Endothelial cell of umbilical vein (primary cell): ENCODE measurements around the gene EYS. TPM values are rescaled to one million over a fixed set of nuclear protein-coding genes. Genes with fewer than 3 reads are reported as not detected.

Experiments used
- BruUV-seq: library from RNA; stranded (reverse); fragments of 400-500 nt; replicated peaks from 2 replicates; lab custom pipeline; 2021; lab: Mats Ljungman, UMichigan
- CTCF ChIA-PET: fragments of 300-600, 350-600 bp; sonication (Branson Sonifier 250); formaldehyde crosslinking; loops from one replicate; lab custom pipeline; 2021; ENCODE audit warnings: antibody characterized with exemption, inconsistent platforms; lab: Charles Lee
- POLR2A ChIA-PET: fragments of 300-600, 350-600 bp; sonication (Branson Sonifier 250); formaldehyde crosslinking; loops from one replicate; lab custom pipeline; 2021; ENCODE audit warnings: antibody characterized with exemption, inconsistent platforms; lab: Charles Lee
- DNase-seq: peaks from one replicate; pipeline ENCODE4 v3.0.0-alpha.2; 2011; ENCODE audit warnings: low read depth, low spot score
- FAIRE-seq: peaks from 2 replicates; lab custom pipeline; 2011; peaks lifted over from hg19 to GRCh38; lab: Jason Lieb, UNC
- H2AFZ ChIP-seq: 2 replicates; pipeline ENCODE4 v1.6.0; 2012; ENCODE audit warnings: low read depth, low read length, control low read depth, inconsistent platforms
- H3K27ac ChIP-seq: 2 replicates; pipeline ENCODE4 v1.5.1; 2011; ENCODE audit warnings: low read depth, mild to moderate bottlenecking, control low read depth, low read length, moderate library complexity; ENCODE audit not compliant: insufficient read depth
- H3K27me3 ChIP-seq, 2 experiments: 2 replicates each; pipeline versions ENCODE4 v1.6.0 to v1.6.1; 2011; ENCODE audit warnings: low read length in 2 of 2, mixed read lengths in 1 of 2; ENCODE audit not compliant: control insufficient read depth in 2 of 2, insufficient read depth in 2 of 2
- H3K36me3 ChIP-seq, 2 experiments: 2 replicates in 1 of 2; 3 replicates in 1 of 2; pipeline ENCODE4 v1.5.1; 2011; ENCODE audit warnings: low read length in 2 of 2, mild to moderate bottlenecking in 1 of 2, moderate library complexity in 1 of 2; ENCODE audit not compliant: control insufficient read depth in 2 of 2, insufficient read depth in 2 of 2; ENCODE audit errors: extremely low read depth in 1 of 2
- H3K4me1 ChIP-seq: 3 replicates; pipeline ENCODE4 v1.5.1; 2011; ENCODE audit warnings: mild to moderate bottlenecking, low read length; ENCODE audit not compliant: control insufficient read depth, insufficient read depth; ENCODE audit errors: extremely low read depth
- H3K4me2 ChIP-seq: 2 replicates; pipeline ENCODE4 v1.6.1; 2011; ENCODE audit warnings: low read length, control low read depth, mixed read lengths; ENCODE audit not compliant: insufficient read depth
- H3K4me3 ChIP-seq, 3 experiments: fragments of 200-600 bp in 1 of 3; sonication (generic), shearing (Covaris generic) in 1 of 3; replicated peaks in 1 of 3; 2 replicates each; pipeline ENCODE4 v1.5.1; 2011 to 2016; ENCODE audit warnings: control low read depth in 3 of 3, low read length in 3 of 3, mild to moderate bottlenecking in 2 of 3, inconsistent platforms in 1 of 3, low read depth in 1 of 3, moderate library complexity in 1 of 3; ENCODE audit not compliant: insufficient read depth in 1 of 3
- H3K79me2 ChIP-seq: 2 replicates; pipeline ENCODE4 v1.6.0; 2012; ENCODE audit warnings: low read length, inconsistent platforms; ENCODE audit not compliant: control insufficient read depth, insufficient read depth
- H3K9ac ChIP-seq: replicated peaks from 2 replicates; pipeline ENCODE3; 2011; ENCODE audit warnings: low read length, control low read depth; ENCODE audit not compliant: insufficient read depth; ENCODE audit errors: extremely low read depth
- H3K9me1 ChIP-seq: replicated peaks from 3 replicates; pipeline ENCODE4 v1.6.0; 2011; ENCODE audit warnings: mild to moderate bottlenecking, low read length; ENCODE audit not compliant: control insufficient read depth, insufficient read depth; ENCODE audit errors: extremely low read depth
- H3K9me3 ChIP-seq: replicated peaks from 2 replicates; pipeline ENCODE4 v1.5.1; 2012; ENCODE audit warnings: low read length, inconsistent platforms; ENCODE audit not compliant: control insufficient read depth, insufficient read depth
- H4K20me1 ChIP-seq: replicated peaks from 2 replicates; pipeline ENCODE3; 2011; ENCODE audit warnings: mild to moderate bottlenecking, low read length; ENCODE audit not compliant: control insufficient read depth, insufficient read depth; ENCODE audit errors: extremely low read depth
- EZH2 ChIP-seq: IDR thresholded peaks from 2 replicates; pipeline ENCODE4 v1.6.1; 2012; ENCODE audit warnings: borderline replicate concordance, low read depth, mild to moderate bottlenecking, moderate library complexity, low read length, inconsistent platforms; ENCODE audit not compliant: severe bottlenecking
- FOS ChIP-seq: IDR thresholded peaks from 2 replicates; pipeline ENCODE4 v1.6.1; 2011; ENCODE audit warnings: mild to moderate bottlenecking, low read length, moderate library complexity, borderline replicate concordance; ENCODE audit not compliant: insufficient read depth
- GATA2 ChIP-seq: IDR thresholded peaks from 2 replicates; pipeline ENCODE4 v1.7.0; 2011; ENCODE audit warnings: low read depth, mild to moderate bottlenecking, moderate library complexity, mixed read lengths, low read length; ENCODE audit not compliant: insufficient read length, insufficient read depth
- JUN ChIP-seq: IDR thresholded peaks from 2 replicates; pipeline ENCODE4 v1.6.1; 2011; ENCODE audit warnings: borderline replicate concordance, low read depth; ENCODE audit not compliant: insufficient read length, insufficient read depth
- MAX ChIP-seq: IDR thresholded peaks from 2 replicates; pipeline ENCODE4 v1.6.1; 2011; ENCODE audit not compliant: insufficient read depth, insufficient read length
- MYC ChIP-seq: IDR thresholded peaks from one replicate; pipeline ENCODE4 v1.6.1; 2011; ENCODE audit warnings: mild to moderate bottlenecking, low read depth, low read length
- dilution Hi-C: fragments of 300-500 bp; cut with MboI; formaldehyde crosslinking; loops from one replicate; pipeline ENCODE4 v1.15.0; 2019; ENCODE audit warnings: low sequenced_read_pairs; ENCODE audit not compliant: extremely low pct_ligation_motif_present
- intact Hi-C: fragments of 100-400 bp; cut with micrococcal nuclease; formaldehyde crosslinking; loops from one replicate; pipeline ENCODE4 v1.10.0; 2022
- polyA plus RNA-seq, 4 experiments: library from polyadenylated mRNA; depleted of rRNA in 3 of 4; stranded (reverse) in 3 of 4; unstranded in 1 of 4; fragments of >200 nt; gene quantifications; 2 replicates each; pipeline versions ENCODE4 v1.2.1 to v1.2.3, GENCODE V29; 2011 to 2012; ENCODE audit warnings: missing spikeins in 1 of 4
- total RNA-seq: library from RNA; stranded (reverse); gene quantifications from 2 replicates; pipeline ENCODE4 v1.2.3, GENCODE V29; 2021
- TF ChIP-seq, protein P1 (sequence below), 2 donors: IDR thresholded peaks; 1 replicate in 1 of 2; 2 replicates in 1 of 2; pipeline ENCODE4 v1.5.1; 2011; ENCODE audit warnings: low read length in 2 of 2, mild to moderate bottlenecking in 2 of 2, moderate library complexity in 2 of 2, control low read depth in 1 of 2, inconsistent platforms in 1 of 2, low read depth in 1 of 2; ENCODE audit not compliant: insufficient read depth in 1 of 2; ENCODE audit errors: extremely low read depth in 1 of 2

Gene EYS
- total and polyA plus RNA-seq, 2 donors (not counting 3 experiments of a cell fraction or from before 2014, with no cell fraction given), result 0.01 to 0.27 TPM

GRCh38 chr6:64890609-64891008 lies 816.4 kb downstream of the EYS start:
- no TSS peak for BruUV-seq
- peak overlapping the region; percentile 96 for H3K4me2 ChIP-seq
- H3K4me3 ChIP-seq, result peak overlapping the region in 2 of 3 experiments; percentile 25 to 67
- no peaks in the 10 kb centered on the region for H3K27me3 ChIP-seq
- ChIA-PET CTCF (no interaction called here), POLR2A (no interaction called here)
- H3K36me3 ChIP-seq, result no peaks in the 10 kb centered on the region
- H3K9ac ChIP-seq, result peak overlapping the region; percentile 85
- H3K9me1 ChIP-seq, result peaks cover 2% of the 10 kb centered on the region
- peak overlapping the region; percentile 99 for H3K27ac ChIP-seq
- H3K9me3 ChIP-seq, result no peaks in the 10 kb centered on the region
- H4K20me1 ChIP-seq, result no peaks in the 10 kb centered on the region
- peak overlapping the region; percentile 72 for H2AFZ ChIP-seq
- FAIRE-seq, result peak; percentile 15
- no peaks in the 10 kb centered on the region for H3K79me2 ChIP-seq
- dilution Hi-C loops (no loop called here), intact Hi-C loops (loop anchor here (2.0 to 10.0 kb wide), 4 partner anchors 58 to 557 kb away; no protein-coding TSS in a partner anchor)
- peaks cover 23% of the 10 kb centered on the region for H3K4me1 ChIP-seq
- TF ChIP-seq, protein P1, sequence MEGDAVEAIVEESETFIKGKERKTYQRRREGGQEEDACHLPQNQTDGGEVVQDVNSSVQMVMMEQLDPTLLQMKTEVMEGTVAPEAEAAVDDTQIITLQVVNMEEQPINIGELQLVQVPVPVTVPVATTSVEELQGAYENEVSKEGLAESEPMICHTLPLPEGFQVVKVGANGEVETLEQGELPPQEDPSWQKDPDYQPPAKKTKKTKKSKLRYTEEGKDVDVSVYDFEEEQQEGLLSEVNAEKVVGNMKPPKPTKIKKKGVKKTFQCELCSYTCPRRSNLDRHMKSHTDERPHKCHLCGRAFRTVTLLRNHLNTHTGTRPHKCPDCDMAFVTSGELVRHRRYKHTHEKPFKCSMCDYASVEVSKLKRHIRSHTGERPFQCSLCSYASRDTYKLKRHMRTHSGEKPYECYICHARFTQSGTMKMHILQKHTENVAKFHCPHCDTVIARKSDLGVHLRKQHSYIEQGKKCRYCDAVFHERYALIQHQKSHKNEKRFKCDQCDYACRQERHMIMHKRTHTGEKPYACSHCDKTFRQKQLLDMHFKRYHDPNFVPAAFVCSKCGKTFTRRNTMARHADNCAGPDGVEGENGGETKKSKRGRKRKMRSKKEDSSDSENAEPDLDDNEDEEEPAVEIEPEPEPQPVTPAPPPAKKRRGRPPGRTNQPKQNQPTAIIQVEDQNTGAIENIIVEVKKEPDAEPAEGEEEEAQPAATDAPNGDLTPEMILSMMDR (IDR thresholded peaks at IDR 0.05; ENCODE audit: extremely low read depth in 1 of 2, insufficient read depth in 1 of 2, low read depth in 1 of 2, low read length in 2 of 2), result no peak
- TF ChIP-seq MYC (no peak), EZH2 (no peak), GATA2 (peak; percentile 79), FOS (peak; percentile 76), MAX (no peak), JUN (peak; percentile 50)
- DNase-seq, result peak; percentile 80
